HCT116 (cell line): ENCODE results near the gene SPTLC1. TPM values are rescaled to one million over a fixed set of nuclear protein-coding genes. Genes with fewer than 3 reads are reported as not detected.

ENCODE experiments used
- ATAC-seq: fragments of 200-7000 bp; cut with Tn5 transposase; 2 replicates; pipeline ENCODE4 v1.9.1; 2020; ENCODE audit warnings: mild to moderate bottlenecking, moderate library complexity
- BruUV-seq: library from RNA; stranded (reverse); fragments of 400-500 nt; replicated peaks from 2 replicates; lab custom pipeline; 2021; lab: Mats Ljungman, UMichigan
- CTCF ChIA-PET: fragments of 300-600 bp; sonication (Branson Sonifier 250); formaldehyde crosslinking; loops from one replicate; lab custom pipeline; 2021; ENCODE audit warnings: antibody characterized with exemption; lab: Charles Lee
- POLR2A ChIA-PET: fragments of 300-600, 350-600 bp; sonication (Branson Sonifier 250); formaldehyde crosslinking; loops from one replicate; lab custom pipeline; 2021; ENCODE audit warnings: antibody characterized with exemption; lab: Charles Lee
- RAD21 ChIA-PET, 2 experiments: fragments of 300-600 bp; sonication (Branson Sonifier 250); formaldehyde crosslinking; loops; one replicate each; lab custom pipeline; 2023; ENCODE audit warnings: low total read pairs in 2 of 2; ENCODE audit not compliant: uncharacterized antibody in 2 of 2, unreplicated experiment in 2 of 2, low non-redundant PET in 1 of 2; lab: Charles Lee
- DNase-seq: peaks from one replicate; pipeline ENCODE4 v3.0.0-alpha.2; 2010; ENCODE audit warnings: low read depth, low spot score
- H2AFZ ChIP-seq: fragments of 200-600 bp; shearing (Covaris generic), sonication (generic); 2 replicates; pipeline ENCODE4 v1.6.1; 2017; ENCODE audit warnings: low read depth, mixed run types, mixed read lengths, antibody characterized with exemption, low read length; ENCODE audit not compliant: poor library complexity, severe bottlenecking
- H3K27ac ChIP-seq: 2 replicates; pipeline ENCODE4 v1.5.1; 2012; ENCODE audit warnings: low read depth, low read length
- H3K27me3 ChIP-seq: fragments of 200-600 bp; sonication (generic); 2 replicates; pipeline ENCODE4 v1.6.1; 2016; ENCODE audit warnings: mixed run types, low read length, mixed read lengths; ENCODE audit not compliant: insufficient read depth
- H3K36me3 ChIP-seq, 2 experiments: fragments of 200-500 bp in 1 of 2; fragments of 200-600 bp in 1 of 2; sonication (Bioruptor generic) in 1 of 2; sonication (generic) in 1 of 2; 2 replicates each; pipeline versions ENCODE4 v1.5.1 to v1.6.1; 2014 to 2016; ENCODE audit warnings: low read length in 2 of 2, inconsistent platforms in 1 of 2, mixed read lengths in 1 of 2, mixed run types in 1 of 2; ENCODE audit not compliant: insufficient read depth in 2 of 2, control insufficient read depth in 1 of 2
- H3K4me1 ChIP-seq, 2 experiments: fragments of 200-600 bp in 1 of 2; sonication (generic) in 1 of 2; 2 replicates each; pipeline versions ENCODE4 v1.5.1 to v1.6.1; 2012 to 2017; ENCODE audit warnings: low read length in 2 of 2, inconsistent platforms in 1 of 2, mild to moderate bottlenecking in 1 of 2, mixed read lengths in 1 of 2, mixed run types in 1 of 2, moderate library complexity in 1 of 2; ENCODE audit not compliant: insufficient read depth in 2 of 2, control insufficient read depth in 1 of 2
- H3K4me2 ChIP-seq: fragments of 200-600 bp; sonication (generic); 2 replicates; pipeline ENCODE4 v1.6.1; 2017; ENCODE audit warnings: mixed run types, low read length, mixed read lengths
- H3K4me3 ChIP-seq, 2 experiments: fragments of 200-600 bp in 1 of 2; sonication (generic) in 1 of 2; replicated peaks in 1 of 2; 2 replicates each; pipeline ENCODE4 v1.5.1; 2011 to 2016; ENCODE audit warnings: low read length in 2 of 2, control low read depth in 1 of 2, low read depth in 1 of 2, mild to moderate bottlenecking in 1 of 2, mixed read lengths in 1 of 2, mixed run types in 1 of 2
- H3K79me2 ChIP-seq: fragments of 200-600 bp; sonication (generic); 2 replicates; pipeline ENCODE4 v1.6.1; 2017; ENCODE audit warnings: mild to moderate bottlenecking, mixed run types, low read length, moderate library complexity, mixed read lengths; ENCODE audit not compliant: insufficient read depth
- H3K9ac ChIP-seq: fragments of 200-600 bp; sonication (generic); 2 replicates; pipeline ENCODE4 v1.6.1; 2016; ENCODE audit warnings: low read length, mixed read lengths
- H3K9me2 ChIP-seq: fragments of 200-600 bp; sonication (generic), shearing (Covaris generic); 2 replicates; pipeline ENCODE4 v1.6.1; 2017; ENCODE audit warnings: mixed run types, mild to moderate bottlenecking, moderate library complexity; ENCODE audit not compliant: insufficient read depth
- H3K9me3 ChIP-seq, 2 experiments: fragments of 200-500 bp in 1 of 2; fragments of 200-600 bp in 1 of 2; sonication (Bioruptor generic) in 1 of 2; sonication (generic) in 1 of 2; 2 replicates each; pipeline ENCODE4 v1.6.1; 2014 to 2017; ENCODE audit warnings: low read length in 2 of 2, mixed read lengths in 2 of 2, inconsistent platforms in 1 of 2, low read depth in 1 of 2, mild to moderate bottlenecking in 1 of 2, mixed run types in 1 of 2, moderate library complexity in 1 of 2; ENCODE audit not compliant: control insufficient read depth in 1 of 2, insufficient read depth in 1 of 2
- H4K20me1 ChIP-seq: fragments of 200-600 bp; sonication (generic), shearing (Covaris generic); 2 replicates; pipeline ENCODE4 v1.6.1; 2017; ENCODE audit warnings: mixed run types, mild to moderate bottlenecking, moderate library complexity; ENCODE audit not compliant: insufficient read depth
- ATF3 ChIP-seq: IDR thresholded peaks from 2 replicates; pipeline ENCODE4 v1.6.1; 2012
- CBX3 ChIP-seq: IDR thresholded peaks from 2 replicates; pipeline ENCODE4 v1.6.1; 2012; ENCODE audit warnings: low read depth
- CTCF ChIP-seq, 3 experiments: fragments of 200-600 bp in 1 of 3; sonication (generic) in 1 of 3; IDR thresholded peaks in 2 of 3; conservative IDR thresholded peaks in 1 of 3; 2 replicates each; pipeline ENCODE4 v1.5.1; 2012 to 2017; ENCODE audit warnings: low read depth in 2 of 3, low read length in 2 of 3, antibody characterized with exemption in 1 of 3, borderline replicate concordance in 1 of 3, control low read depth in 1 of 3, mild to moderate bottlenecking in 1 of 3, mixed read lengths in 1 of 3, mixed run types in 1 of 3, moderate library complexity in 1 of 3; ENCODE audit not compliant: insufficient read depth in 1 of 3
- EGR1 ChIP-seq: IDR thresholded peaks from 2 replicates; pipeline ENCODE4 v1.6.1; 2012; ENCODE audit warnings: low read depth
- EZH2 ChIP-seq: fragments of 200-600 bp; sonication (generic); IDR thresholded peaks from 2 replicates; pipeline ENCODE4 v1.6.1; 2017; ENCODE audit warnings: antibody characterized with exemption, mixed run types
- FOSL1 ChIP-seq: IDR thresholded peaks from 2 replicates; pipeline ENCODE4 v1.6.1; 2012; ENCODE audit warnings: low read depth
- JUND ChIP-seq: IDR thresholded peaks from 2 replicates; pipeline ENCODE4 v1.6.1; 2012
- POLR2AphosphoS5 ChIP-seq: IDR thresholded peaks from 2 replicates; pipeline ENCODE4 v1.6.1; 2011; ENCODE audit warnings: mild to moderate bottlenecking, low read depth, low read length, moderate library complexity
- SIN3A ChIP-seq: IDR thresholded peaks from 2 replicates; pipeline ENCODE4 v1.6.1; 2012; ENCODE audit warnings: low read depth
- SP1 ChIP-seq: IDR thresholded peaks from 2 replicates; pipeline ENCODE4 v1.6.1; 2012; ENCODE audit warnings: low read depth
- YY1 ChIP-seq: IDR thresholded peaks from 2 replicates; pipeline ENCODE4 v1.6.1; 2011; ENCODE audit warnings: low read length, low read depth, moderate library complexity, mild to moderate bottlenecking; ENCODE audit not compliant: insufficient replicate concordance; ENCODE audit errors: extremely low read depth
- intact Hi-C: fragments of 100-400 bp; cut with micrococcal nuclease; formaldehyde crosslinking; loops from 2 replicates; pipeline ENCODE4 v1.10.0; 2022
- total RNA-seq: library from RNA; stranded (reverse); gene quantifications from one replicate; pipeline ENCODE4 v1.2.1, GENCODE V29; 2021; ENCODE audit not compliant: unreplicated experiment

Gene SPTLC1
- total RNA-seq, 1 experiment from 2014 or later, result 81.7 TPM

DNA sequence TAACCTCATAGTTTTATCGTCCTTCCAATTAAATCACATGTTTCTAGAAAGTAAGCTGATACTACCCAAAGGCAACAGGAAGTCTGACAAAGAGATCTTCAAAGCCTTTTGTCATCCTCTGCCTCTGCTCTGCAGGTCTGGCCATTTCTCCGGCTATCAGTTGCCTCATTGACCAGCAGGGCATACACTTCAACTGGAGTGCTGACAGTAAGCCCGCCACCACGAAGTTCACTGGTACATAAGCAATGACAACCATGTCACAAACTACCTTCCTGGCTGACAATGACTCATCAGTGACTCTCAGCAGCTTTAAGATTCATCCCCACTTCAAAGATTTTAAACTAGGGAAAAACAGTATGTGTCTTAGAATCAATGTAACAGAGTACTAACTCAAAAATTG, 20.6 kb downstream of the SPTLC1 start:
- Histone ChIP-seq H3K79me2 (peaks cover 94% of the 10 kb centered on the region), H3K27me3 (no peaks in the 10 kb centered on the region), H3K9me2 (no peaks in the 10 kb centered on the region), H3K4me1 (peaks cover 36 to 57% of the 10 kb centered on the region in 2 experiments), H3K27ac (peak overlapping the region; percentile 64; the same call in 1 of the 2 replicates), H3K36me3 (no peaks in the 10 kb centered on the region), H4K20me1 (no peaks in the 10 kb centered on the region), H3K4me3 (no peak overlapping the region), H3K4me2 (peak overlapping the region; percentile 49), H2AFZ (no peak overlapping the region), H3K9ac (peak overlapping the region; percentile 15), H3K9me3 (no peaks in the 10 kb centered on the region)
- ATAC-seq (peak; percentile 81), DNase-seq (peak; percentile 66)
- CTCF ChIA-PET, result no interaction called here
- BruUV-seq, result no TSS peak
- RAD21 ChIA-PET, result no interaction called here
- no peak for TF ChIP-seq EZH2
- TF ChIP-seq YY1, result no peak
- no peak for TF ChIP-seq SP1
- peak in 2 of 3 experiments; percentile 17 to 18; a peak in 1 of 6 replicates for TF ChIP-seq CTCF (IDR thresholded peaks at IDR 0.05 in 2 of 3, conservative IDR thresholded peaks at IDR 0.05 in 1 of 3; ENCODE audit: borderline replicate concordance in 1 of 3, insufficient read depth in 1 of 3, low read depth in 2 of 3, low read length in 2 of 3)
- no peak for TF ChIP-seq EGR1
- TF ChIP-seq ATF3, result no peak
- TF ChIP-seq FOSL1, result peak; percentile 63
- no peak for TF ChIP-seq CBX3
- TF ChIP-seq SIN3A, result no peak
- TF ChIP-seq POLR2AphosphoS5, result no peak
- TF ChIP-seq JUND, result peak; percentile 52
- intact Hi-C loops, result loop anchor here (10.0 kb wide), 1 partner anchor 320 kb away; no protein-coding TSS in a partner anchor
- POLR2A ChIA-PET, result no interaction called here
